ENCODE results near the gene MCC. TPM values are rescaled to one million over a fixed set of nuclear protein-coding genes. Genes with fewer than 3 reads are reported as not detected.

MCC gene
- polyA plus RNA-seq, 4 donors = 26.8 to 36.7 (median 33.1) TPM

GRCh38 chr5:113214606-113215323 is 273.5 kb downstream of the MCC start:
- DNase-seq (ENCODE audit: low read depth in 4 of 4, low spot score in 3 of 4) = no peak

- DNase-seq (ENCODE audit: low read depth in 4 of 4, low spot score in 3 of 4) = no peak
Observed at GRCh38 chr5:113213551-113214425, 274.5 kb downstream of the MCC start.

- DNase-seq (ENCODE audit: low read depth in 4 of 4, low spot score in 3 of 4) = no peak
Observed at GRCh38 chr5:113212244-113212920, 275.9 kb downstream of the MCC start.

- DNase-seq (ENCODE audit: low read depth in 4 of 4, low spot score in 3 of 4) = no peak
Observed at GRCh38 chr5:113209498-113209897, 278.8 kb downstream of the MCC start.

GRCh38 chr5:113205807-113206206 is 282.4 kb downstream of the MCC start:
- no peak for DNase-seq (ENCODE audit: low read depth in 4 of 4, low spot score in 3 of 4)

- DNase-seq (ENCODE audit: low read depth in 4 of 4, low spot score in 3 of 4) = no peak
Observed at GRCh38 chr5:113205323-113205722, 282.9 kb downstream of the MCC start.

GRCh38 chr5:113204525-113205161 is 283.6 kb downstream of the MCC start:
- DNase-seq (ENCODE audit: low read depth in 4 of 4, low spot score in 3 of 4) = no peak

- DNase-seq (ENCODE audit: low read depth in 4 of 4, low spot score in 3 of 4) = no peak
Observed at GRCh38 chr5:113203916-113204315, 284.3 kb downstream of the MCC start.

- no peak for DNase-seq (ENCODE audit: low read depth in 4 of 4, low spot score in 3 of 4)
Observed at GRCh38 chr5:113202746-113203716, 285.2 kb downstream of the MCC start.

- no peak for DNase-seq (ENCODE audit: low read depth in 4 of 4, low spot score in 3 of 4)
Observed at GRCh38 chr5:113202287-113202686, 286.0 kb downstream of the MCC start.

- DNase-seq (ENCODE audit: low read depth in 4 of 4, low spot score in 3 of 4) = no peak
Observed at GRCh38 chr5:113201715-113202114, 286.5 kb downstream of the MCC start.

- no peak for DNase-seq (ENCODE audit: low read depth in 4 of 4, low spot score in 3 of 4)
Observed at GRCh38 chr5:113199122-113199905, 288.9 kb downstream of the MCC start.

GRCh38 chr5:113197456-113198200 is 290.6 kb downstream of the MCC start:
- DNase-seq (ENCODE audit: low read depth in 4 of 4, low spot score in 3 of 4) = no peak

- DNase-seq (ENCODE audit: low read depth in 4 of 4, low spot score in 3 of 4) = no peak
Observed at GRCh38 chr5:113195771-113196170, 292.5 kb downstream of the MCC start.

GRCh38 chr5:113195251-113195650 is 293.0 kb downstream of the MCC start:
- DNase-seq (ENCODE audit: low read depth in 4 of 4, low spot score in 3 of 4) = no peak

- no peak for DNase-seq (ENCODE audit: low read depth in 4 of 4, low spot score in 3 of 4)
Observed at GRCh38 chr5:113194591-113194990, 293.7 kb downstream of the MCC start.

- no peak for DNase-seq (ENCODE audit: low read depth in 4 of 4, low spot score in 3 of 4)
Observed at GRCh38 chr5:113194125-113194524, 294.1 kb downstream of the MCC start.

- DNase-seq (ENCODE audit: low read depth in 4 of 4, low spot score in 3 of 4) = no peak
Observed at GRCh38 chr5:113193311-113193978, 294.8 kb downstream of the MCC start.

Measured in left renal pelvis (tissue), 4 donors.